GM12891 (cell line): ENCODE data around the gene POT1.

Experiments used
- PAX5 ChIP-seq: IDR thresholded peaks from 2 replicates; pipeline ENCODE4 v1.6.1; 2011; ENCODE audit warnings: low read length, moderate library complexity, mild to moderate bottlenecking; ENCODE audit not compliant: insufficient read depth, severe bottlenecking
- POLR2A ChIP-seq: IDR thresholded peaks from 2 replicates; pipeline ENCODE4 v1.6.1; 2011; ENCODE audit warnings: low read depth, low read length, control low read depth
- POLR2AphosphoS5 ChIP-seq: IDR thresholded peaks from 2 replicates; pipeline ENCODE4 v1.6.1; 2011; ENCODE audit warnings: low read depth, low read length, control low read depth
- TAF1 ChIP-seq: IDR thresholded peaks from 2 replicates; pipeline ENCODE4 v1.6.1; 2011; ENCODE audit warnings: low read depth, low read length, control low read depth

DNA sequence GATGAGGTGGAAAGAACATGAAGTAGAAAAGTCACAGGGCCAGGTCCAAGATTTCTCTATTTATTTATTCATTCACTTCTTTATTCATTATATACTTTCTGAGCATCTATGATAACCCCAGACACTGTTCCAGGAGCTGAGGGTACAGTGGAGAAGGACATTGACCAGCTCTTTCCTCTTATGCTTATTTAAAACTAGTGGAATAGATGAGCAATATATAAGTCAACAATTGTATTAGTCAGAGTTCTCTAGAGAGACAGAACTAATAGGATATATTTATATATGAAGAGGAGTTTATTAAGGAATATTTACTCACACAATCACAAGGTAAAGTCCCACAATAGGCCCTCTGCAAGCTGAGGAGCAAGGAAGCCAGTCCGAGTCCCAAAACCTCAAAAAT, 149.0 kb downstream of the POT1 start:
- TF ChIP-seq POLR2A, result no peak
- no peak for TF ChIP-seq POLR2AphosphoS5
- TF ChIP-seq TAF1, result no peak
- no peak for TF ChIP-seq PAX5
